Ammon's horn (tissue), 1 donor: ENCODE data around the gene CHST9.
"Not testable (repeated sequence)": the region's sequence is repeated elsewhere in the genome, so short reads cannot be mapped to it uniquely, and the experiment has no call there.

ENCODE experiments used
- DNase-seq: peaks from one replicate; pipeline ENCODE4 v3.0.0-alpha.2; 2016; ENCODE audit warnings: low spot score

Gene CHST9

GRCh38 chr18:27171993-27172392, 13.1 kb downstream of the CHST9 start:
- no peak for DNase-seq

GRCh38 chr18:27165412-27165811, 19.7 kb downstream of the CHST9 start:
- DNase-seq, result no peak

DNA sequence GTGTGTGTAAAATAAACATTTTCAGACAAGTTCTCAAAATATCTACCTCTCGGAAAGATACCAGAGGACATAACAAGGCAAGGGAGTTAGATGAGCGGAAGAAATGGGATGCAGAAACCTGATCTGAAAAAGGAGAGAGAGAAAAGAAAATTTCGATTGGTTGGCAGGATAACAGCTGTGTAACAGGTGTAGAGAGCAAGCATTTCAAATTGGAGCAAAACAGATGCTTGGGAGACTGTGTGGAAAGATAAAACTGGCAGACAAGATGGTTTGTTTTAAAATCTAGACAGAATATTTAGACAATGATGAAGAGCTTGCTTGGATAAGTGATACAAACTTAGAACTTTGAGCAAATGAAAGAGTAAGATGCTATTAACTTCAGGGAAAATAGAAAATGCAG, 20.2 kb downstream of the CHST9 start:
- no peak for DNase-seq

GRCh38 chr18:27163197-27163716, 21.9 kb downstream of the CHST9 start:
- not testable (repeated sequence) for DNase-seq

GRCh38 chr18:27149240-27149639, 35.9 kb downstream of the CHST9 start:
- not testable (repeated sequence) for DNase-seq

- DNase-seq, result no peak
These were observed 40.4 kb downstream of the CHST9 start for GRCh38 chr18:27144672-27145071.

GRCh38 chr18:27143580-27144287, 41.4 kb downstream of the CHST9 start:
- DNase-seq, result no peak

GRCh38 chr18:27142891-27143290, 42.2 kb downstream of the CHST9 start:
- DNase-seq, result no peak

GRCh38 chr18:27141876-27142275, 43.2 kb downstream of the CHST9 start:
- DNase-seq, result no peak

GRCh38 chr18:27138079-27138478, 47.0 kb downstream of the CHST9 start:
- DNase-seq, result no peak

DNA sequence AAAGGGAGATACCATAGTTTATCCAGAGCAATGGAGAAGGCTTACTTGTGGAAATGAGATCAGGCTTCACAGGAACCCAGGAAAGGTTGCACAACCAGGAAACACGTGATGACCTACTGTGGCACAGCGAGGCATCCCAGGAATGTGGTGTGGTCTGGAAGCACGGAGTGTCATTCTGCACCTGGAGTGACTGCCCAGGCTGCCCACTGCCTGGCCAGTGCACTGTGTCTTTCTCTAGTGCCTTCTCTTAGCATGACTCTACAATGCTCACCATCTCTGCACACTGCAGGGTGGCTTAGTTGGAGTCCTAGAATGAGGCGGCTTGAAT, 48.9 kb downstream of the CHST9 start:
- DNase-seq, result no peak

DNA sequence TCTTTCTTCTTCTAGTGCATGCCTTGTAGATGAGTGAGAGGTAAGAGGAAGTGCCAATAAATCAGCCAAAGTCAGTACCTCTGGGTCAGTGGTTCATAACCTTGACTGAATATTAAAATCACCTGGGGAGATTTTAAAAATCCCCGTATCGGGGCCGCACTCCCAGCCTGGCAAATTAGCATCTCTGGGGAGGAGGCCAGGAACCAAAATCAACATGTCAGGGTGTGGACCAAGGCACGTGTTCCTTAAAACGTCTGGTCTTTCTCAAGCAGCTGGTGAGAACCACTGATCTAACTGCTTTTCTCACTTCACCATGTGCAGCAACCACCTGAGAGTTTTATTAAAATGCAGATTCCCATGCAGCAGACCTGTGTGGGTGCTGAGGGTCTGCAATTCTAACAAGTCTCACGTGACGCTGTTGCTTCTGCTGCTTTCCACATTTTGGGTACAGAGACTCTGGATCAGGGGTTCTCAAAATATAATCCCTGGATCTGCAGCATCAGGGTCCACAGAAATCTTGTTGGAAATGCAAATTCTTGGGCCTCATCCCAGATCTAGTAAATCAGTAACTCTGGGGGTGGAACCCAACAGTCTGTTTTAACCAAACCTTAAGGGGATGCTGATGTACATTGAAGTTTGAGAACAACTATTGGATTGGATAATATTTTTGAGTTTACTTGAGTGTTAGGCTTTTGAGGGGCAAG, 49.5 kb downstream of the CHST9 start:
- no peak for DNase-seq

DNA sequence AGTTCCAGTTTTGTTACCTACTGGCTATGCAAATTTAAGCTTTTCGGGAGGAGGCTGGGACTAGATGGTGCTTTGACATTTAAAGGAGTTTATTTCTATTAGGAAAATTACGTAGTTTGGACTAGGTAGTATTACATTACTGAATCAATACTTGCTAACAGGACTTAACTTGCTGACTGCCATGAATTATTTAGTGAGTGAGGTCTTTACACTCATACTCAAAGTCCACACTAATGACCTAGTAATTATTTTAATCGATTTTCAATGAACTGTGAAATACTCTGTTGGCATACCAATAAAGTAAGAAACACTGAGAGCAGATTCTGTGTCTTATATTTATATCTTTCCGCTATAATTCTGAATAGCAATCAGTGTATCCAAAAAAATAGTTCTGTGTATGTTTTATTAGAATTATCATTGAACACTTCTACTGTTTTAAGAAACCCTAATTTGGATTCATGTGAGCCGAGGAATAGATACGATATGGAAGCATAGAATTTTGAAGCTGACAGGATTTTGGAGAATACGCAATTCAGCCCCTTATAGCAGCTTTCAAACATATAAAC, 55.0 kb downstream of the CHST9 start:
- DNase-seq, result no peak

DNA sequence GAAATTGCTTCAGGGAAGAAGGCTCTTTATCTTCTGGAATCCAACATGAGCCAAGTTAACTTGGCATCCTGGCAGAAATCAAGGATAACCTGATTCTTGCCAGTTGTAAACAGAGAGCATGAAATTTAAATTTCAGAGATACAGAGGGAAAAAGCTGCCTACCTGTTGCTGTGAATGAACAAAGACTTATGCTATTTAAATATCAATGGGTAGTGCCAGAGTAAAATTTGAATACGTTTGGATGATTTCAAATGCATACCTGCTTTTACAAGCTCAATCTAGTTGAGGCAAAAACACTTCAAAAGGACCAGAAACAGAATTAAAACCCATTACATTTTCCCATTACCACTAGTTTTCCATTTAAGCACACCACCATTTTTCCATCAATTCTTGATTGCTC, 60.9 kb downstream of the CHST9 start:
- no peak for DNase-seq

DNA sequence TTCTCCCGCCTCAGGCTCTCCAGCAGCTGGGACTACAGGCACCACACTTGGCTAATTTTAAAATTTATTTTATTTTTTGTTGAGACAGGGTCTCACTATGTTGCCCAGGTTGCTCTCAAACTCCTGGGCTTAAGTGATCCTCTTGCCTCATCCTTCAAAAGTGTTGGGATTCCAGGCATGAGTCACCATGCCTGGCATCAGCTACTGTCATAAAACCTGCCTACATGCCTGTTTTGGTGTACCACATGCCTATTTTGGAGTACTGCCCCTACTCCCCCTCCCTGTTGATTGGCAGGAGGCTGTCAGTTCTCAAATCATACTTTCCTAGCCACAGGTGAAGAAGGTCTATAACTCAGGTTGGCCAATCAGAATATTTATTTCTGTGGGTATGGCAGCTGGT, 64.0 kb downstream of the CHST9 start:
- DNase-seq, result peak; percentile 56

DNA sequence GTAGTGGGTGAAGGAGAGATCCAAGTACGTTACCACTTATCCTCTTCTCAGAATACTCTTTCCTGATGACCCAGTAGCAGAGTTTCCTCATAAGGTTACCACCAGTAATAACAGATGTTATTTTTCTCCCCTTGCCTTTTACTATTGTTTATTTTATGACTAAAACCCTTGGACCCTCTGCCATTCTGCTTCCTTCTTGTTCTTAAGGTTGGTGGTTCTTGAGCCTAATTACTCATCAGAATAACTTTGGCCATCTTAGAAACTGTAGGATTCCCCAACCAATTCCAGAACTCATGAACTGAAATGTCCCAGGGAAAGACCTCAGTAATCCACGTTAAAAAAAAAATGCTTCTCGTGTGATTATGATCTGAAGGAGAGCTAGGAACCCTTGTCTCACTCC, 64.9 kb downstream of the CHST9 start:
- no peak for DNase-seq

GRCh38 chr18:27118973-27119372, 66.1 kb downstream of the CHST9 start:
- DNase-seq, result no peak

DNA sequence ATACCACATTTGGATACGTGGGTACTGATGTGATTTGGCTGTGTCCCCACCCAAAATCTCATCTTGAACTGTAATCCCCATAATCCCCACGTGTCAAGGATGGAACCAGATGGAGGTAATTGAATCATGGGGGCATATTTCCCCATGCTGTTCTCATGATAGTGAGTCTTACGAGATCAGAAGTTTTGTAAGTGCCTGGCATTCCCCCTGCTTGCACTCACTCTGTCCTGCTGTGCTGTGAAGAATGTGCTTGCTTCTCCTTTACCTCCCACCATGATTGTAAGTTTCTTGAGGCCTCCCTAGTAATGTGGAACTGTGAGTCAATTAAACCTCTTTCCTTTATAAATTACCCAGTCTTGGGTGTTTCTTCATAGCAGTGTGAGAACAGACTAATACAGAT, 70.3 kb downstream of the CHST9 start:
- no peak for DNase-seq

- no peak for DNase-seq
These were observed 71.8 kb downstream of the CHST9 start for GRCh38 chr18:27113358-27113757.

DNA sequence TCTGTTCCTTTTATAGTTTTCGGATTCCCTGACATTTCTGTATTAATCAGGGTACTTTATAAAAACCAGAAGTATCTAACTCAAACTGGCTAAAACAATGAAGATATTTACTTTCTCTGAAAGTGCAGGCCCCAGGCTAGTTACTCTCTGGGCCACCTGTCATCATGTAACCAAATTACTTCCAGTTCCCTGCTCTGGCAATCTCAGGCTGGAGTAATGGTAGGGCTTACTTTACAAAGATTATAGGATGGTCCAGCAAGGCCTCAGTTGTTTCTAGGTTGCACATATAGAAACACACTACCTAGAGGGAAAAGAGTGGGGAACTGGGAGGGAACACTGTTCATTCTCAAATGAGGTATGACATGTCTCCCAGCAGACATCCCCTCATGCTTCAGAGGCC, 74.8 kb downstream of the CHST9 start:
- no peak for DNase-seq

DNA sequence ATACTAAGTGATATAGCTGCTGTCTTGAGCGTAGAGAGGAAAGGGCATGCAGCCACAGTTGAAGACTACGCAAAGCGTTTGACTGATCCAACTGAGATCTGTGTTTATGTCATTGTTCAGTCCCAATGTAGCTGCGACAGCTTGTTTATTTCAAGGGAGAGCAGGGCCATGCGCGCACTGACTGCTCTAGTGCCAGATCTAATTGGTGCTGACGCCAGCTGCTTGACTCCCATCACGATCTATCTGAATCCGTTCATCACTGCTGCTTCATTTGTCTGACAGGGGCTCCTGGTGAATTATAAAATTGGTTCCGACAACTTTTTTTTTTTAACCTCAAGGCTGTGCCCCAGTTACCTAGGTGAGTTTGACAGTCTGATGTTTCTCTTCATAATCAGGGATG, 75.7 kb downstream of the CHST9 start:
- peak; percentile 69 for DNase-seq

GRCh38 chr18:27108842-27109241, 76.3 kb downstream of the CHST9 start:
- no peak for DNase-seq

GRCh38 chr18:27104743-27105142, 80.4 kb downstream of the CHST9 start:
- no peak for DNase-seq
